DOHH2 (cell line): ENCODE data around the gene OR14C36.

Experiments used
- EZH2phosphoT487 ChIP-seq: fragments of 200-600 bp; sonication (generic); IDR thresholded peaks from 2 replicates; pipeline ENCODE4 v1.6.1; 2017; ENCODE audit warnings: borderline replicate concordance, mild to moderate bottlenecking, antibody characterized with exemption, low read length, moderate library complexity, mixed read lengths
- TF ChIP-seq, protein P1 (sequence below): fragments of 200-600 bp; sonication (generic); IDR thresholded peaks from one replicate; pipeline ENCODE4 v1.5.1; 2014; ENCODE audit warnings: antibody characterized with exemption, mild to moderate bottlenecking, low read depth, low read length; ENCODE audit not compliant: poor library complexity, severe bottlenecking

DNA sequence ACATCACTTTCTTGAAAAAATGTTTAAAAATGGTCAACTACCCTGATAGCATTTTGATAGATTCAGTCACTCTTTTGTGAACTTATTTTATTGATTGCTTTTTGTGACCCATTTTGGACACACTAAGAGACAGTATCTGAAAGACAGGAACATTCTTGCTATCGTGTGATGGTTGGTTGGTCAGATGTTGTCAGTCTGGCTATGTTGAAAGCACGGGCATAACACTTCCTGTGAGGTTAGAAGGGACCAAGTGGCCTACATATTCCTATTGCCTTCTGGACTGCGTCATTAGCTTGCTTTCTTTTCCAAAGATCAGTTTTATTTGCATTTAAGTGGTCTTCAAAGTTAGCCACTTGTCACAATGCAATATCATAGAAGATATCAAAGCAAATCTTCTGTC lies 28.3 kb downstream of the OR14C36 start:
- TF ChIP-seq, protein P1, sequence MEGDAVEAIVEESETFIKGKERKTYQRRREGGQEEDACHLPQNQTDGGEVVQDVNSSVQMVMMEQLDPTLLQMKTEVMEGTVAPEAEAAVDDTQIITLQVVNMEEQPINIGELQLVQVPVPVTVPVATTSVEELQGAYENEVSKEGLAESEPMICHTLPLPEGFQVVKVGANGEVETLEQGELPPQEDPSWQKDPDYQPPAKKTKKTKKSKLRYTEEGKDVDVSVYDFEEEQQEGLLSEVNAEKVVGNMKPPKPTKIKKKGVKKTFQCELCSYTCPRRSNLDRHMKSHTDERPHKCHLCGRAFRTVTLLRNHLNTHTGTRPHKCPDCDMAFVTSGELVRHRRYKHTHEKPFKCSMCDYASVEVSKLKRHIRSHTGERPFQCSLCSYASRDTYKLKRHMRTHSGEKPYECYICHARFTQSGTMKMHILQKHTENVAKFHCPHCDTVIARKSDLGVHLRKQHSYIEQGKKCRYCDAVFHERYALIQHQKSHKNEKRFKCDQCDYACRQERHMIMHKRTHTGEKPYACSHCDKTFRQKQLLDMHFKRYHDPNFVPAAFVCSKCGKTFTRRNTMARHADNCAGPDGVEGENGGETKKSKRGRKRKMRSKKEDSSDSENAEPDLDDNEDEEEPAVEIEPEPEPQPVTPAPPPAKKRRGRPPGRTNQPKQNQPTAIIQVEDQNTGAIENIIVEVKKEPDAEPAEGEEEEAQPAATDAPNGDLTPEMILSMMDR = no peak
- no peak for TF ChIP-seq EZH2phosphoT487
